GM12878 (cell line): ENCODE results near the gene DTX4.
A peak's percentile ranks its signal among the peaks of the same experiment; 100 is the strongest.

Experiments
- CBX5 ChIP-seq: sonication (generic); IDR thresholded peaks from 2 replicates; pipeline ENCODE4 v1.6.1; 2016; ENCODE audit warnings: low read depth, moderate library complexity, mild to moderate bottlenecking, inconsistent platforms
- CTCF ChIP-seq, 3 experiments: IDR thresholded peaks in 2 of 3; conservative IDR thresholded peaks in 1 of 3; 2 replicates each; pipeline ENCODE4 v1.5.1; 2011; ENCODE audit warnings: low read depth in 3 of 3, low read length in 3 of 3, mild to moderate bottlenecking in 3 of 3, control low read depth in 2 of 3, moderate library complexity in 2 of 3, inconsistent platforms in 1 of 3, mixed read lengths in 1 of 3; ENCODE audit not compliant: control insufficient read depth in 2 of 3, insufficient read depth in 1 of 3; ENCODE audit errors: extremely low read depth in 1 of 3
- EZH2 ChIP-seq: IDR thresholded peaks from 2 replicates; pipeline ENCODE4 v1.6.1; 2012; ENCODE audit warnings: low read depth, mild to moderate bottlenecking, control low read depth, inconsistent platforms, low read length, borderline replicate concordance; ENCODE audit not compliant: control insufficient read depth
- NFYB ChIP-seq: IDR thresholded peaks from 2 replicates; pipeline ENCODE4 v1.6.1; 2011; ENCODE audit warnings: low read depth, mild to moderate bottlenecking, low read length, improper control_type of control experiment, moderate library complexity; ENCODE audit not compliant: insufficient read depth
- POLR2AphosphoS5 ChIP-seq: IDR thresholded peaks from 2 replicates; pipeline ENCODE4 v1.6.1; 2011; ENCODE audit warnings: mild to moderate bottlenecking, low read length, inconsistent platforms

- TF ChIP-seq CTCF (IDR thresholded peaks at IDR 0.05 in 2 of 3, conservative IDR thresholded peaks at IDR 0.05 in 1 of 3; ENCODE audit: control insufficient read depth in 2 of 3, extremely low read depth in 1 of 3, insufficient read depth in 1 of 3, low read depth in 3 of 3, low read length in 3 of 3) (peak; percentile 97 to 98 (median 97)), CBX5 (peak; percentile 85; the same call in 1 of the 2 replicates), NFYB (no peak), POLR2AphosphoS5 (peak; percentile 56; the same call in 1 of the 2 replicates), EZH2 (no peak)
These were observed at the start of gene DTX4 for GRCh38 chr11:59171508-59172322.
